Transverse colon (tissue), 4 donors: ENCODE measurements around the gene PTH2. TPM values are rescaled to one million over a fixed set of nuclear protein-coding genes. Genes with fewer than 3 reads are reported as not detected.

Source experiments
- DNase-seq: peaks from one replicate; pipeline ENCODE4 v3.0.0-alpha.2; 2019
- H3K27ac ChIP-seq, 4 donors: fragments of 200-600 bp; sonication (generic); 2 replicates each; pipeline ENCODE4 v1.5.1; 2016 to 2018; ENCODE audit warnings: inconsistent platforms in 4 of 4
- H3K27me3 ChIP-seq: fragments of 200-600 bp; sonication (generic); 2 replicates; pipeline ENCODE4 v1.5.1; 2017; ENCODE audit warnings: inconsistent platforms
- H3K36me3 ChIP-seq, 4 donors: fragments of 200-600 bp; sonication (generic); 2 replicates each; pipeline ENCODE4 v1.5.1; 2017 to 2019; ENCODE audit warnings: inconsistent platforms in 4 of 4
- H3K4me1 ChIP-seq, 4 donors: fragments of 200-600 bp; sonication (generic); 2 replicates each; pipeline ENCODE4 v1.5.1; 2017 to 2020; ENCODE audit warnings: inconsistent platforms in 4 of 4
- H3K4me3 ChIP-seq, 4 donors: fragments of 200-600 bp; sonication (generic); 1 replicate in 1 of 4; 2 replicates in 3 of 4; pipeline versions ENCODE4 v1.5.1 to v1.6.1; 2017 to 2019; ENCODE audit warnings: inconsistent platforms in 4 of 4
- H3K9me3 ChIP-seq, 2 donors: fragments of 200-600 bp; sonication (generic); 2 replicates each; pipeline ENCODE4 v1.5.1; 2017 to 2019; ENCODE audit warnings: inconsistent platforms in 2 of 2
- EP300 ChIP-seq: sonication (generic); formaldehyde crosslinking; IDR thresholded peaks from one replicate; pipeline ENCODE4 v1.6.1; 2017; ENCODE audit warnings: antibody characterized with exemption, low read depth
- POLR2A ChIP-seq: fragments of 450-650 bp; IDR thresholded peaks from one replicate; pipeline ENCODE4 v1.6.1; 2016; ENCODE audit warnings: antibody characterized with exemption, mild to moderate bottlenecking, moderate library complexity
- POLR2AphosphoS5 ChIP-seq, 3 donors: sonication (generic); formaldehyde crosslinking; IDR thresholded peaks; one replicate each; pipeline ENCODE4 v1.6.1; 2016; ENCODE audit warnings: antibody characterized with exemption in 3 of 3
- WGBS, 2 donors: methylation state at CpG; one replicate each; pipeline ENCODE4 v1.1.5; 2018; ENCODE audit warnings: low coverage in 1 of 2; 5-methylcytosine and 5-hydroxymethylcytosine counted together
- in situ Hi-C, 4 donors: fragments of 200-750 bp; cut with MboI; loops; one replicate each; pipeline versions ENCODE4 v1.15.0 to v1.15.1; 2017; ENCODE audit warnings: low sequenced_read_pairs in 3 of 4, low pct_ligation_motif_present in 1 of 4, low pct_unique_long_range_greater_than_20kb in 1 of 4
- intact Hi-C: fragments of 100-400 bp; cut with DNase I; formaldehyde crosslinking; loops from one replicate; pipeline ENCODE4 v1.15.1; 2023; ENCODE audit warnings: low total_unique reads
- total RNA-seq, 4 donors: library from RNA; depleted of rRNA; stranded (reverse); fragments of >200 nt; gene quantifications; one replicate each; pipeline ENCODE4 v1.1.0, GENCODE V29; 2016
- TF ChIP-seq, protein P1 (sequence below), 5 experiments: fragments of 200-600 bp in 3 of 5; fragments of 450-650 bp in 2 of 5; sonication (generic) in 3 of 5; IDR thresholded peaks; 1 replicate in 2 of 5; 2 replicates in 3 of 5; pipeline ENCODE4 v1.5.1; 2016 to 2017; ENCODE audit warnings: antibody characterized with exemption in 5 of 5, inconsistent platforms in 3 of 5, mild to moderate bottlenecking in 2 of 5, moderate library complexity in 1 of 5

The PTH2 gene
- total RNA-seq, 4 donors from 2014 or later = not detected

DNA sequence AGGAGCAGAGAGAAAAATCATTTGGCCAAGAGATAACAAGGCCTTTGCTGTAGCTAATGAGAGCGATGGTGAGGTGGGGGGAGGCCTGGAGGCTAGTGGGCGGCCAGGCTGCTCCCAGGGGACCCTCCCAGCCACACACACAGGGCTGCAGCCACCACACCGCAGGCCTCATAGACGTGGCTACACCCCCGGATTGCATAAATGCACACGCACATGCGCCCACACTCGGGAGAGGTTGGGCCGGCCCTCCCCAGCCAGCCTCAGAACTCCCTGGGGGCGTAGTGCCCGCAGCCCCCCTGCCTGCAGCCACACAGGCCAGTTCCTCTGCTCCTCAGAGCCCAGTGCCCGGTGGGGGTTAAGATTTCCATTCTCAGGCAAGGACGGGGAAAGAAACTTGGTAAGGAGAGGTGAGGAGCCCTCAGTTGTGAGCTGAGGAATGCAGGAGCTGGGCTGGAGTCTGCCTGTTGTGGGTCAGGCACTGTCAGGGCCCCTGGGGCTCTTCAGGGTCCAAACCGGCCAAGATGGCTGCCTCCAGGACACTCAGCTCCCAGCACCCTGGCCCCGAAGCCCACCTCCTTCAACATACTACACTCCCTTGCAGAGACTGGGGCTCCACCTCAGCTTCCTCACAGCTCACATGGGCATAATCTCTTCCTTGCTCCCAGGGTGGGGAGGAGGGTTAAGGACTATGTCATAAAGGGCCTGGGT lies 8.0 kb downstream of the PTH2 start:
- no peaks in the 10 kb centered on the region for H3K36me3 ChIP-seq
- DNase-seq = no peak
- in situ Hi-C loops (no loop called here), intact Hi-C loops (no loop called here)
- TF ChIP-seq, protein P1, sequence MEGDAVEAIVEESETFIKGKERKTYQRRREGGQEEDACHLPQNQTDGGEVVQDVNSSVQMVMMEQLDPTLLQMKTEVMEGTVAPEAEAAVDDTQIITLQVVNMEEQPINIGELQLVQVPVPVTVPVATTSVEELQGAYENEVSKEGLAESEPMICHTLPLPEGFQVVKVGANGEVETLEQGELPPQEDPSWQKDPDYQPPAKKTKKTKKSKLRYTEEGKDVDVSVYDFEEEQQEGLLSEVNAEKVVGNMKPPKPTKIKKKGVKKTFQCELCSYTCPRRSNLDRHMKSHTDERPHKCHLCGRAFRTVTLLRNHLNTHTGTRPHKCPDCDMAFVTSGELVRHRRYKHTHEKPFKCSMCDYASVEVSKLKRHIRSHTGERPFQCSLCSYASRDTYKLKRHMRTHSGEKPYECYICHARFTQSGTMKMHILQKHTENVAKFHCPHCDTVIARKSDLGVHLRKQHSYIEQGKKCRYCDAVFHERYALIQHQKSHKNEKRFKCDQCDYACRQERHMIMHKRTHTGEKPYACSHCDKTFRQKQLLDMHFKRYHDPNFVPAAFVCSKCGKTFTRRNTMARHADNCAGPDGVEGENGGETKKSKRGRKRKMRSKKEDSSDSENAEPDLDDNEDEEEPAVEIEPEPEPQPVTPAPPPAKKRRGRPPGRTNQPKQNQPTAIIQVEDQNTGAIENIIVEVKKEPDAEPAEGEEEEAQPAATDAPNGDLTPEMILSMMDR (IDR thresholded peaks at IDR 0.05) = no peak
- no peak for TF ChIP-seq EP300
- no peak for TF ChIP-seq POLR2AphosphoS5 (IDR thresholded peaks at IDR 0.05)
- no peak for TF ChIP-seq POLR2A
- no peaks in the 10 kb centered on the region for H3K4me1 ChIP-seq
- 58% methylated on average over 15 of the region's 15 CpGs; no CpG with 5 or more reads in 1 of the 2 donors for WGBS, 2 donors
- H3K27me3 ChIP-seq = peaks cover 55% of the 10 kb centered on the region
- no peaks in the 10 kb centered on the region for H3K9me3 ChIP-seq
- no peak overlapping the region for H3K27ac ChIP-seq
- no peak overlapping the region for H3K4me3 ChIP-seq

DNA sequence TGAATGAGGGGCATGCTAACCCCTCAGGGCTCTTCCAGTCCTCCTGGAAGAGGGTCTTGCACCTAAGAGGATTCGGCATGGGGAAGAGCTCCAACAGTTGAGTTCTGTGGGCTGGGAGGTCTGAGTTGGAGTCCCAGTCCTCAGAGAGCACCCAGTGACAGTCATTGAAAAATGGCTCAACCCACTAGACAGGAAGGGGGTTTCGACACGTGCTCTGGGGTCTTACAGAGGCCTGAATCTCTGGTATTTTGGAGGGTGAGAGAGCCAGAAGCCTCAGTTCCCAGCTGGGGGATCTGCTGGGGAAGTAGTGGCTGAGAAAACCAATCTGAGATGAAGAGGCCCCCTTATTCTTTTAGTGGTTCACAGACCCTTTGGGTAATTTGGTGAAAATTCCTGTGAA lies 9.0 kb downstream of the PTH2 start:
- no peak for DNase-seq
- H3K27me3 ChIP-seq = peaks cover 45% of the 10 kb centered on the region
- in situ Hi-C loops = no loop called here
- no peak overlapping the region for H3K4me3 ChIP-seq
- WGBS, 2 donors = 79% methylated on average over 3 of the region's 3 CpGs; no CpG with 5 or more reads in 1 of the 2 donors
- H3K9me3 ChIP-seq = no peaks in the 10 kb centered on the region
- intact Hi-C loops = no loop called here
- no peaks in the 10 kb centered on the region for H3K36me3 ChIP-seq
- TF ChIP-seq, protein P1 (IDR thresholded peaks at IDR 0.05) = no peak
- TF ChIP-seq POLR2A (no peak), EP300 (no peak), POLR2AphosphoS5 (IDR thresholded peaks at IDR 0.05) (no peak)
- no peak overlapping the region for H3K27ac ChIP-seq
- peaks cover 0 to 8% (median 0%) of the 10 kb centered on the region in 4 donors for H3K4me1 ChIP-seq

DNA sequence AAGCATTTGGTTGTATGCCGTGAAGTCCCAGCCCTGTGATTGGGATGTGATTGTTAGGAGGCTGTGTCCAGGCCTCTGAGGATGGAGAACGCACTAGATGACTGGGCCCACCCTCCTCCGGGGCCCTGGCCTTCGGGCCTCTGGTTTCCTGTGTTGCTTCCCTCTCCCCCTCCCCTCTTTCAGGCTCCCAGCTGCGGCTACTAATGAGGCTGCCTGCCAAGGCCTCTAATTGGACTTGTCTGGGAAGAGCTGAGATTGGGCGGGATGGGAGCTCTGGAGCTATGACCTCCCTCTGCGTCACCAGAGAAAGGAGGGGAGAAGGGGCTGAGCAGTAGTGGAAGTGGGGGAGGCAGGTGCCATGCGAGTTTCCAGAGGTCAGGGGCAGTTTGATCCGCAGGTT lies 9.9 kb downstream of the PTH2 start:
- no peak overlapping the region for H3K4me3 ChIP-seq
- H3K4me1 ChIP-seq = peaks cover 0 to 8% (median 0%) of the 10 kb centered on the region in 4 donors
- in situ Hi-C loops (no loop called here), intact Hi-C loops (no loop called here)
- TF ChIP-seq POLR2AphosphoS5 (IDR thresholded peaks at IDR 0.05) (no peak), POLR2A (no peak)
- TF ChIP-seq, protein P1 (IDR thresholded peaks at IDR 0.05) = no peak
- 66% methylated on average over 9 of the region's 9 CpGs; no CpG with 5 or more reads in 1 of the 2 donors for WGBS, 2 donors
- DNase-seq = no peak
- no peaks in the 10 kb centered on the region for H3K9me3 ChIP-seq
- H3K27ac ChIP-seq = no peak overlapping the region
- H3K27me3 ChIP-seq = peaks cover 35% of the 10 kb centered on the region
- no peaks in the 10 kb centered on the region for H3K36me3 ChIP-seq

GRCh38 chr19:49411681-49412326 lies 11.4 kb downstream of the PTH2 start:
- peaks cover 0 to 8% (median 0%) of the 10 kb centered on the region in 4 donors for H3K4me1 ChIP-seq
- intact Hi-C loops = no loop called here
- no peak for DNase-seq
- H3K27ac ChIP-seq = no peak overlapping the region
- TF ChIP-seq POLR2AphosphoS5 (IDR thresholded peaks at IDR 0.05) (no peak), EP300 (no peak), POLR2A (no peak)
- TF ChIP-seq, protein P1 (IDR thresholded peaks at IDR 0.05) = no peak
- in situ Hi-C loops = no loop called here
- no peak overlapping the region for H3K4me3 ChIP-seq
- H3K36me3 ChIP-seq = no peaks in the 10 kb centered on the region
- 71 to 92% methylated on average over 2 to 3 of the region's 3 CpGs for WGBS, 2 donors
- no peaks in the 10 kb centered on the region for H3K9me3 ChIP-seq
- H3K27me3 ChIP-seq = peaks cover 20% of the 10 kb centered on the region
